HG03460 (cell line): ENCODE measurements around the gene SLC38A9.
A peak's percentile ranks its signal among the peaks of the same experiment; 100 is the strongest.
"Not testable (repeated sequence)": the region's sequence is repeated elsewhere in the genome, so short reads cannot be mapped to it uniquely, and the experiment has no call there.

ENCODE experiments used
- ATAC-seq: cut with Tn5 transposase; IDR thresholded peaks from one replicate; pipeline ENCODE4 v1.9.1; 2021; ENCODE audit not compliant: unreplicated experiment

SLC38A9 gene

GRCh38 chr5:55708732-55709131 is 3.4 kb downstream of the SLC38A9 start:
- no peak for ATAC-seq

DNA sequence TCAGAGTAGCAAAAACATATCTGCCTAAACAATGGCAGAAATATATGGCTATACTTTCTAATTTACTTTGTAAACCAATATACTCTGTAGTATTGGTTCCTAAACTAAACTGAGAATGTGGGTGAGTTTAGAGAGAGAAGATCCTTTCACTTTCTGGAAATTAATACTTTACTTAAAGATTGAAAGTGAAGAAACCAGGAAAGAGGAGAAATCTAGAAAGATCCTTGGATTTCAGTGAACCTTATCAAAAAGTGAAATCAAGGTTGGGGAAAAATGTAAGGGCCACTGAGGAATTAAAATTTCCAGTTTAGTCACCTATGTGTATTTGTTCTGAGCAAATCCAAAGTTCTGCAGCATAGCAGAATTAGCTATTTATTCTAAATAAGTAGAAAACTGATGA is 5.9 kb downstream of the SLC38A9 start:
- no peak for ATAC-seq

GRCh38 chr5:55702598-55703345 is 9.4 kb downstream of the SLC38A9 start:
- ATAC-seq: no peak

GRCh38 chr5:55701462-55702103 is 10.5 kb downstream of the SLC38A9 start:
- ATAC-seq: no peak

GRCh38 chr5:55700745-55701144 is 11.4 kb downstream of the SLC38A9 start:
- ATAC-seq: no peak

- ATAC-seq: peak; percentile 52
These were observed 13.0 kb downstream of the SLC38A9 start for GRCh38 chr5:55699041-55699688.

DNA sequence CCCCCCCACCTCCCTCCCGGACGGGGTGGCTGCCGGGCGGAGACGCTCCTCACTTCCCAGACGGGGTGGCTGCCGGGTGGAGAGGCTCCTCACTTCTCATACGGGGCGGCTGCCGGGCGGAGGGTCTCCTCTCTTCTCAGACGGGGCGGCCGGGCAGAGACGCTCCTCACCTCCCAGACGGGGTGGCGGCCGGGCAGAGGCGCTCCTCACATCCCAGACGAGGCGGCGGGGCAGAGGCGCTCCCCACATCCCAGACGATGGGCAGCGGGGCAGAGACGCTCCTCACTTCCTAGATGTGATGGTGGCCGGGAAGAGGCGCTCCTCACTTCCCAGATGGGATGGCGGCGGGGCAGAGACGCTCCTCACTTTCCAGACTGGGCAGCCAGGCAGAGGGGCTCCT is 15.4 kb downstream of the SLC38A9 start:
- ATAC-seq: not testable (repeated sequence)

GRCh38 chr5:55694152-55694830 is 17.8 kb downstream of the SLC38A9 start:
- no peak for ATAC-seq

- no peak for ATAC-seq
These were observed 19.6 kb downstream of the SLC38A9 start for GRCh38 chr5:55692509-55692908.

DNA sequence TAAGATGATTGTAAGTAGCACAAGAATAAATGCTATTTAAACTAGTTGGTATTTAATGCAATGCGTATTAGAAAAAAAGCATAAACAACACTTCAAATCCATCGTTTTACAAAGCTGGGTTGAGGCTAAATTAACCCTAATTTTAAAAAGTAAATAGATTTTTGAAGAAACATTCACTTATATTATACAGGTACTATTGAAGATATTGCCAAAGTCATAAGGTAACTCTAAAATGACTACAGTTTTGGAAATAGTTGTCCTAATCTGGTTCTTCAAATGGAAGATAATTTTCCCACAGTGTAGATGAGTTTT is 20.1 kb downstream of the SLC38A9 start:
- ATAC-seq: no peak

- ATAC-seq: no peak
These were observed 20.6 kb downstream of the SLC38A9 start for GRCh38 chr5:55691265-55692105.

- no peak for ATAC-seq
These were observed 30.1 kb downstream of the SLC38A9 start for GRCh38 chr5:55682071-55682470.

- no peak for ATAC-seq
These were observed 30.8 kb downstream of the SLC38A9 start for GRCh38 chr5:55681301-55681700.

GRCh38 chr5:55680353-55680752 is 31.8 kb downstream of the SLC38A9 start:
- no peak for ATAC-seq

DNA sequence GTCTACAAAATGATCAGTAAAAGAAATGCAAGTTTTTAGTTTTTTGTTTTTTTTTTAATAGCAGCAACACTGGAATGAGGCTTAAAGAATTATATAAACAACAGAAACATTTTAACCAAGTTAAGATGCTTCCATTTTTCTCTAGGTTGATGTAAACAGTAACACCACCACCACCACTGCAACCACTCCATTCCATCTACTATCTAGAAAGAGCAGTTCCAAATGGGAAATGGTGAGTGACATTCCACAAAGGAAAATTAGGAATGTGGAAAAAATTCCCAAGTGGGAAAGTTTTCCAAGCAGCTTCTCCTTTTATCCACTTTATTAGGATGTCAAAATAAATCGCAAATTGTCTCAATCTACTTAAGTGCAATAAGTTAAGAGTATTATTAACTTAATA is 32.6 kb downstream of the SLC38A9 start:
- no peak for ATAC-seq

GRCh38 chr5:55675119-55675518 is 37.0 kb downstream of the SLC38A9 start:
- ATAC-seq: no peak

DNA sequence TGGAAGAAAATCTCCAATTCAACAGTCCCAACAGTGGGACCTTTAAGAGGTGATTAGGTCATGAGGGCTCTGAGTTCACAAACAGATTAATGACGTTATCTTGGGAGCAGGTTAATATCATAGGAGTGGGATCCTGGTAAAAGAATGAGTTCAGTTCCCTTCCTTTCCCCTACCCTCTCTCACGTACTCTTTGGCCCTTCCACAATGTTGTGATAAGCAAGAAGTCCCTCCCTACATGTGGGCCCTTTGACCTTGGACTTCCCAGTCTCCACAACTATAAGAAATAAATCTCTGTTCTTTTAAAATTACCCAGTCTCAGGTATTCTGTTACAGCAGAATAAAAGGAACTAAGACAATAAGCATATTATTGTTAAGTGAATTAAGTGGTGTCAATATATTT is 37.8 kb downstream of the SLC38A9 start:
- no peak for ATAC-seq

DNA sequence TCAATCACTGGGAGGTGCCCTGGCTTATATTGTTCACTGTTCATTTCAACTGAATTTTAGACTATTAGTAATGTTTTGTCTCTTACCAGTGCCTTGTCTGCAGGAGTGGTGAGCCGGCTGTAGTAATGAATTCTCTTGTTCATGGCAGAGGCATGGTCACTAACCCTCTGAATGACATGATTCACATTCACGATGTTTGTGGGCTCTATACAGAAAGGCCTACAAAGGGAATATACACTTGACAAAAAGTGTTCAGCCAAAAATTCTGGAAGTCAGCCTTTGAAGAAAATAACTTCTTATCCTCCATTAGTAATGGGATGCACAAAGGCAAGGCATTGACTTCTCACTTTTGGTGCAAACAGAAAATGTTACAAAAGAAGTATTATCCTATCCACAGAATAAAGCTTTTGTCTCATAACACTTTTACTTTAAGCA is 39.6 kb downstream of the SLC38A9 start:
- ATAC-seq: no peak

- no peak for ATAC-seq
These were observed 40.1 kb downstream of the SLC38A9 start for GRCh38 chr5:55671975-55672374.

GRCh38 chr5:55668356-55668755 is 43.8 kb downstream of the SLC38A9 start:
- ATAC-seq: no peak

- ATAC-seq: no peak
These were observed 44.2 kb downstream of the SLC38A9 start for GRCh38 chr5:55667938-55668337.
